ENCODE measurements around the gene PGM5. TPM values are rescaled to one million over a fixed set of nuclear protein-coding genes. Genes with fewer than 3 reads are reported as not detected.

Gene PGM5
- total RNA-seq, 1 experiment from 2014 or later, result 0.57 TPM

- DNase-seq (ENCODE audit: low read depth), result no peak
These were observed 180.6 kb downstream of the PGM5 start for GRCh38 chr9:68536876-68537615.

- DNase-seq (ENCODE audit: low read depth), result no peak
These were observed 181.1 kb downstream of the PGM5 start for GRCh38 chr9:68537616-68537880.

GRCh38 chr9:68538200-68538599 is 181.8 kb downstream of the PGM5 start:
- peak; percentile 35 for DNase-seq (ENCODE audit: low read depth)

DNA sequence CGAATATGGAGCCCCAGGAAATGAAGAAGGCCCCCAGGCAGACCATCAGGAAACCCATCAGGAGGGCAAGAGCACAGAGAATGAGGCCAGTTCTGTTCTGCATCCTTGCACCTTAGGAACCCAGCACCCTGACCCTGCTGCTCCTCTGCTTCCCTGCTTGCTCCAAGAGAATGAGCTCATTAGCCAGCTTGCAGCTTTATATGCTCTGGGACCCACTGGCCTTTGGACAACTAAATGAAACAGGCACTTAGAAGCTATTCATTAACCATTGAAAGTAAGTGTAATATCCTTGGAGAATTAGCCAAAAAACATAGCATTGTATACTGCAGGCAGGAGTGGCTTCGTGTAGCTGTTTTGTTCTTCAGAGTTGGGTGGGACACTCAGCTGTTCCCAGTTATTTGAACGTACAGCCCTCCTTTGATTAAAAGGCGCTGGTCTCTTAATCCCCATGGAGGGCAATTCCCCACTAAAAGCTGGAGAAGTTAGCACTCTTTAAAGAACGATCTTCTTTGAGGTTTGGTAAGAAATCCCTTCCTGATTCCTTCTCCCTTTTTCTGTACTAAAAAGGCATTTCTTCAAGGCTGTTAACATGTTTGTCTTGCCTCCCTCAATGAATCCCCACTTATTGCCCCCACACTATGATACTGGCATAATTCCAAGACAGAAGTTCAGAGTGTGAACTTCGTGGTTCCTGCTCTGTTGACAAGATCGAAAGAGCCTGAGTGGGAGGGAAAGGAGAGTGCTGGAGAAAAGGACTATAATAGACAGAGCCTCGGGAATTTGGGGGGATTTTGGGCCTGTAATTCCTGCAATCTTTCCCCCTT is 184.5 kb downstream of the PGM5 start, which contains the start of gene TMEM252:
Gene TMEM252, minus strand, starts transcription at position 172 of the 824 bp plus-strand sequence. Its CDS starts 69 bp downstream, at position 103.
- no peak for DNase-seq (ENCODE audit: low read depth)

DNA sequence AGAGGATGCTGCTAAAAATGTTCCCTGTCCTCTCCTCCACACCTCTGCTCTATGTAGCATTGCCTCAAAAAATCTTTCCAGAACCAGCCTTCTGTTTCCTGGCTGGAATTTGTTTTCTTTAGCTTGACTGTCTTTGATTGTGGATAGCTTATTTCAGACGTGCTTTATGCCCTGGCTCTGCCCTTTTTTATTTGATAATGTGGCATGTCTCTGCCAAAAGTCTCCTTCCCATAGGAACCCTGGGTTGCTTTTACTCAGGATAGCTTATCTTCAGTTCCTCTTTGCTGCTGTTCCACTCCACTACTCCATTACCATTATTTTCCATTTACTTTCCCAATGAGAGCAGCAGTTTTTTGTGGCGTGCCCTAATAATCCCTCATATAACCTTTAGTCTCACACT is 185.2 kb downstream of the PGM5 start:
- DNase-seq (ENCODE audit: low read depth), result no peak

DNA sequence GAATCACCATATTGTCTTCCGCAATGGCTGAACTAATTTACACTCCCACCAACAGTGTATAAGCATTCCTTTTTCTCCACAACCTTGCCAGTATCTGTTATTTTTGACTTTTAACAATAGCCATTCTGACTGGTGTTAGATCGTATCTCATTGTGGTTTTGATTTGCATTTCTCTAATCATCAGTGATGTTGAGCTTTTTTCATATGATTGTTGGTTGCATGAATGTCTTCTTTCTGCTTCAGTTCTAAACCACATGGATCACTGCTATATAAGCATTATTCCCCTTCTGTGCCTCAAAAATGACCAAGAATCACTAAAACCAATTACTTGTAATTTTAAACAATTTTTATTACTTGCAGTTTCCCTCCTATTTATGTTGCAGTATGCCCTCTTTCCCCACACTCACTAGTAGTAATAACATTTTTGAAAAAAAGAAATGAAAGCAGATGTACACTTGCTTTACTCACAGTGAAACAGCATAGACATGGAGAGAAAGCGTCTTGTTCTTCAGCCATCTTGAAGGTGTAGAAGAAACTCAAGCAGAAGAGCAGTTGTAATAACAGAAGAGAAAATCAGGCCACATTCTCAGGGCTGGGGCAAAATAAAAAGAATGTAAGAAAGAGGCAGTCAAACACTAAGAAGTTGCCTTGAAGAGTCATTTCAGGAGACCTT is 188.8 kb downstream of the PGM5 start:
- DNase-seq (ENCODE audit: low read depth), result no peak

DNA sequence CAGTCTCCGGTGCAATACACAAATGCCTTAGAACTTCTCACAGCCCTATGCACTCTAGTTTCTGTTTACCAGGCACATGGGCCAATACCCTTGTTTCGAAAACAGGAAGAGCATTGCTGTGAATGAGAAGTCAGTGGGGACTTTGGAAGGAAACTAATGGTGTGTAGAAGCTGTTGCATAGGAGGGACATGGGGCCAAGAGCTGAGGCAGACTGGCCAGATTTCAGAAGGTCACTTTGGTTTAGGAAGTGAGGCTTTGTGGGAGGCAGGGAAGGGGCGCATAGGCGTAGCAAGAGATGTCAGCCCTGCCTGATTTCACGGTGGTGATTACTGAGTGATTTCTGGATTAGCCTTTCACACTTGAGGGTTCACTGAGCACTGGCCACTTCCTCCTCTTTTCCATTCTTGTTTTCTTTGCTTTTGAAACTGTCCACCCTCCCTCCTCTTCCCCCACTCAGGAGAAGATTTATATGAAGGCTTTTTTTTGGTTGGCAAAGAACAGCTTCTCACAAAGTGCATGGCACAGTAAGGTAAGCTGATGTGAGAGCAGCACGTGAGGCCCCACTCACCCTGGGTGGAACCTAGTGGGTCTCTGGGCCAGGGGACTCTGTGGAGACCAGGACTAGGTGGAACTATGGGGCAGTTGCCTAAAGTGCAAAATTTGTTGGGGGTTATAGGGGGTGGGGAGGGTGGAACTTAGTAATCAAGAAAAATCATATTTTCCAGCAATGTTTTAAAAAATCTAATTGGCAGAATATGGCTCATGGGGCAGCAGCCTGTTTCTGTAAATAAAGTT is 190.4 kb downstream of the PGM5 start:
- DNase-seq (ENCODE audit: low read depth), result no peak

- no peak for DNase-seq (ENCODE audit: low read depth)
These were observed 191.0 kb downstream of the PGM5 start for GRCh38 chr9:68547417-68547816.

DNA sequence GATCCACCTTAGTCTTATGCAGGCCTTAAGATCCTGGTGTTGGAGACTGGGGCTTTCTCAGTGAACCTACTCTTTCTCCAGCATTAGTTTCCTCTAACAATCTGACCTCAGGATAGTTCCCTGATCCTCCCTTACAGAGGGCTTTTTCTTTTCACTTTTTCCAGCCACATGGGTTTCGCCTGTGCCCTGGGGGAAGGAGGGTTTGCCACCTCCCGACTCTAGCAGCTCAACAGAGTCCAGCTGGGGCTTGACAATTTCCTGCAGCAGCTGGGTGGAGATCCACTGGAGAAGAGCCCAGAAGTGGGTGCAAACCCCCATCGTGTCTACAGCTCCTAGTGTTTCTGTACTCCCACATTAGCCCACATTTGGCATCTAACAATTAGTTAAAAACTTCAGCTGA is 191.8 kb downstream of the PGM5 start:
- DNase-seq (ENCODE audit: low read depth), result no peak

DNA sequence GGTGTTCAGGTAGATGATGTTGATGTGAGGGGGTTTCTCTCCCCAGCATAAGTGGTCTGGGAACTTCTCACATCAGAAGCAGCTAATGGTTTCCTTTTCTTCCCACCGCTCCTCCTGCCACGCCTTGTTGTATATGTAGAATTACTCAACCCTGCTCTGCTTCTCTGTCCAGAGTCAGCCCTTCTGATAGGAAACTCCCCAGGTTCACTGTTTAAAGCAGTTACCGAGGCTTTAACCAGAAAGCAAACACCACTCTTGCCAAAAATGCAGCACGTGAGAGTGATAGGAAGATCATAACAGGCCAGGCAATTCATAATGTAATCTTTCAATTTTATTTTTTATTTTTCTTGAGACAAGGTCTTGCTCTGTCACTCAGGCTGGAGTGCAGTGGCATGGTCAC is 194.8 kb downstream of the PGM5 start:
- no peak for DNase-seq (ENCODE audit: low read depth)

- DNase-seq (ENCODE audit: low read depth), result peak; percentile 77
These were observed 196.5 kb downstream of the PGM5 start for GRCh38 chr9:68552700-68553476.

GRCh38 chr9:68555437-68556150 is 199.2 kb downstream of the PGM5 start:
- no peak for DNase-seq (ENCODE audit: low read depth)

GRCh38 chr9:68558545-68558944 is 202.1 kb downstream of the PGM5 start:
- DNase-seq (ENCODE audit: low read depth), result no peak

DNA sequence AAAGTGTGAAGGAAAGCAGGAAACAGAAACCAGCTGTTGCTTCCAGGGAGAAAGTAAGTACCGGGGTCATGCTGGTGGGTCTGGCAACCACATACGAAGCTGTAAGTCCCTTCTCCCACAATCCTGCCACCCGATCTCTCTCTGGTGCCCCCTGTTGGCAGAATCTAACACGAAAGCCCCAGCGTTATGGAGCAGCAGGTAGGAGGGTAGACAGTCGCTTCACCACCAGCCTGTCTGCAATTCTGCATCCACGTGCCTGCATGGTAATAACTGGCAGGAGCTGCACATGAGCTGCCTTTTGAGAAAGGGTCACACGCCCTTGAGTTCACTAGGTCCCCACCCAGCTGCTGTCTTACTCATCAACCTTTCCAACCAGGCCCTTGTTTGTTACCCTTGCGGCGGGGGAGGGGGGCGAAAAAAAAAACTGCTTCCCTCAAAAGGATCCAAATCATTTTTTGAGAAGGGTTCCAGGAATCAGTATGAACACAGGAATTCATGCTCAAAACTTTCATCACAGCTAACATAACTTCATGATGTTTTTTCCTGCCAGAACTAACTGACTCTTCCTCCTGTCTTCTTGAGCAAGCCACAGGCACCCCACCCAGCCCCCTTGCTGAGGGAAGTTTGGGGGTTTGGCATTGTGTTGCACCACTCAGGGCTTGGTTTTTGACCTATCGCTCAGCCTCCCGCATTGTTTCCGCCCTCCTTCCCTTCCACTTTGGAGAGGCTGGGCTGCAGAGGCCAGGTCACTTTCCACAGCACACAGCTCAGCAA is 203.8 kb downstream of the PGM5 start:
- DNase-seq (ENCODE audit: low read depth), result peak; percentile 83

GRCh38 chr9:68562461-68562860 is 206.1 kb downstream of the PGM5 start:
- no peak for DNase-seq (ENCODE audit: low read depth)

GRCh38 chr9:68567565-68567964 is 211.2 kb downstream of the PGM5 start:
- DNase-seq (ENCODE audit: low read depth), result no peak

- no peak for DNase-seq (ENCODE audit: low read depth)
These were observed 217.7 kb downstream of the PGM5 start for GRCh38 chr9:68574150-68574549.

- no peak for DNase-seq (ENCODE audit: low read depth)
These were observed 219.4 kb downstream of the PGM5 start for GRCh38 chr9:68575817-68576216.

DNA sequence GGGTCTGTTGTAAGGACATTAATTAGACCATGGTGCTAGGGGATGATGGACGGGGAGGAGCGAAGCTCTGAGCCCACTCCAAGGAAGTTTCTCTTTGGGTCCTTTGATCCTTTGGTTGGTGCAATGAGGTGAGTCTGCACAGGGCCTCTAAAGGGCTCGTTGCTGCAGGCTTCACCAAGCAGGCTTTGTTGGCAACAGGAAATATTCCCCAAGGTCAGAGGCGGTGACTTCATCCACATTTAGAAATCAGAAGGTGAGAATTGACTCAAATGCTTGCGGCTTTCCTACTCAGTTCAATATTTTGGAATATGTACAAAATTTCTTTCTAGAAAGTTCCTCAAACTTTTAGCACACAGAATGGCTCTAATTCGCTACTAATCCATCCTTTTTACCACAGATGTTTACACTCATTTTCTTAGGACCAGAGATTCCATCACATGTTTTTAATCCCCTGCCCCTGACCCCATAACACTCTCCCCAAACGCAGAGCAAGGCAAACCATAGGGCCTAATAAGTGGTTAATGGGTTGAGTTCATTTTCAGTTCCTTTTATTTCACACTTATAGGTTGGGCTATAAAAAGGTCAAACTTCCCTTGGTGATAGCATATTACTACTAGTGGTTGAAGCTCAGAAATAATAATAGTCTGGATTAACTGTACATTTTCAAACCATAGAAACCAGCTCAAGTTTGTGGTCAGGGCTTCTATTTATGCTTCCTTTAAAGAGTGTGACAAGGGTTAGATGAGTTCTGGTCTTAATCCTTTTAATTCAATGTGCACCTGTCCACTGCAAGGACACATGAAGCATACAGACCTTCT is 221.6 kb downstream of the PGM5 start:
- no peak for DNase-seq (ENCODE audit: low read depth)

Data from Daoy (cell line).